MV-4-11 (cell line): ENCODE data around the gene E2F6.
A peak's percentile ranks its signal among the peaks of the same experiment; 100 is the strongest.

Experiments used
- DNase-seq: peaks from one replicate; lab custom pipeline; 2025; lab: John Stamatoyannopoulos, UW

E2F6 gene

GRCh38 chr2:11457935-11458334 lies 8.0 kb downstream of the E2F6 start:
- DNase-seq, result no peak

- peak; percentile 29 for DNase-seq
Measured at GRCh38 chr2:11456251-11456650, 9.7 kb downstream of the E2F6 start.

- no peak for DNase-seq
Measured at GRCh38 chr2:11454824-11455223, 11.1 kb downstream of the E2F6 start.

DNA sequence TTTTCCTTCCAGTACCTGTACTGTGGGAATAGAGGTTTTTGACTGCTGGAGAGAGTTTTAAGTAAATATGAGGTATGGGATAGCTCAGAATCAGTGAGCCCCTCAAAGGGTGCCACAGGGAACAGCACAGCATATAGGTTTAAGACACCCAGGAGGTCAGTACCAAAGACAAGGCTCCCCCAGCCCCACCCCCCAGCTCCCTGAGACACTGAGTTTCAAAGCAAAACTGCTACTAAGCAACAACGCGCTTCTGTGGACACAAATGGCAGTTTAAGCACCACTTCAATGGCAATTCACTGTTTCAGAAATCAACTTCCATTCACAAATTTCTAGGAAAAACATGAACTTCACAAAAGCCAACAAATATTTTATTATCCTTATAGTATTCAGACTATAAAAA lies 15.2 kb downstream of the E2F6 start:
- DNase-seq, result no peak

DNA sequence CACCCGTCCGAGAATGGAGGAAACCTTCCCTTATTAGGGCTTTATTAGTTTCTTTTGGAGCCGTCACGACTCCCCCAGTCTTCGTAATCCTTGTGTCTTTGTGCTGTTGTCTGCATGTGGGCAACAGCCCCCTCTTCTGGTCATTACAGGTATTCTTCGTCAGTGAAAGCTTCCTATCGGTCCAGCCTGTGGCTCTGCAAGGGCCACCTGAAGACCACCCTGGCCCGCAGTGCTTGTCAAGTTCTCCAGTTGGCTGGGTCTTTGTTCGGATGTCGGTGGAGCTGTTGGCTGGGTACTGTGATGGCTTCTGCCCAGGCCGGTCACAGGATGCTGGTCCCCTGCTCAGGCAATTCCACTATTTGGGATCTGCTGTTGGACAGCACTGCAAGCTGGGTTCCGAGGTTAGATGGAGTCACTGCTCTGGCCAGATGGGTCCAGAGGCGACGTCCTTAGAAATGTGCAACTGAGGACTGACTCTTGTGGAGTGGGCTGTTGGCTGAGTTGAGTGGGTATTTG lies 19.2 kb downstream of the E2F6 start:
- peak; percentile 2 for DNase-seq

GRCh38 chr2:11444737-11445136 lies 21.2 kb downstream of the E2F6 start:
- DNase-seq, result no peak

DNA sequence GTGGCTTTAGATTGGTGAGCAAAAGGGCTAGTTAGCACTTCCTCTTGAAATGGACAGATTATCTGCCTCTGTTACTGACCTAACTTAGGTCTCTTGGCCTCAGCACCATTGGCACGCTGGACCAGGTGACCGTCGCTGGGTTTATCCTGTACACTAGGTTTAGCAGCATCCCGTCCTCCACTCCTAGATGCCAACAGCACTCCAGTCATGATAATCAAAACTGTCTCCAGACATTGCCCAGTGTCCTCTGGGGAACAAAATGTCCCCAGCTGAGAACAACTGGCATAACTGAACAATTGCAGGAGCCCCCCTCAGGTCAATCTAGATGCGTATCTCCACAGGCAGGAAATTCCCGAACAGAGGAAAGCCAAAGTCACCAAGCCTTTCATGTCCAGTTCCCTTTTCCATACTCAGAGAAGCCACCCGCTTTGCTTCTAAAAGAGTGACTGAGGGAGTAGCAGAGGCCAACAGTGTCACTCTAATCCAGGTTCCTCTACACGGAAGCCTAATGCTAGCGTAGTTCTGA lies 27.3 kb downstream of the E2F6 start:
- no peak for DNase-seq

GRCh38 chr2:11437602-11438001 lies 28.4 kb downstream of the E2F6 start:
- no peak for DNase-seq

DNA sequence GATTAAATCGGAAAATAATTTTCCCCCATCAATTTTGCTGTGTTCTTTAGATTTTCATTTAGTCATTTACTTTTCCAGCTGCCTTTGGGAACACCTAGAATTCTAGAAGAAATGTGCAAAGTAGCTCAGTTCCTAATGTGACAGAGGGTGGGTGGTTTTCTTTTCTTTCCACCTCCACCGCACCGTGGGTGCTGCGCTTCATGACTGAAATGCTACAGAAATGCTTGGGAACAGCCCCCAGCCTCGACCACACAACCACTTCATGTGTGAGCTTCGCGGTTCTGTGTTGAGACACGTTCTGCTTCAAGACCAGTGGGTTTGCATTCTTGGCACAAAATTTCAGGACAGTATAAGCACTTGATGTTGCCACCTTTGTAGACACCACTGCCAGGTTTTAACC lies 30.9 kb downstream of the E2F6 start:
- no peak for DNase-seq

- DNase-seq, result no peak
Measured at GRCh38 chr2:11434443-11434842, 31.5 kb downstream of the E2F6 start.

- DNase-seq, result peak; percentile 80
Measured at GRCh38 chr2:11433822-11434221, 32.1 kb downstream of the E2F6 start.

- no peak for DNase-seq
Measured at GRCh38 chr2:11430729-11431128, 35.2 kb downstream of the E2F6 start.

GRCh38 chr2:11427224-11427623 lies 38.7 kb downstream of the E2F6 start:
- no peak for DNase-seq

DNA sequence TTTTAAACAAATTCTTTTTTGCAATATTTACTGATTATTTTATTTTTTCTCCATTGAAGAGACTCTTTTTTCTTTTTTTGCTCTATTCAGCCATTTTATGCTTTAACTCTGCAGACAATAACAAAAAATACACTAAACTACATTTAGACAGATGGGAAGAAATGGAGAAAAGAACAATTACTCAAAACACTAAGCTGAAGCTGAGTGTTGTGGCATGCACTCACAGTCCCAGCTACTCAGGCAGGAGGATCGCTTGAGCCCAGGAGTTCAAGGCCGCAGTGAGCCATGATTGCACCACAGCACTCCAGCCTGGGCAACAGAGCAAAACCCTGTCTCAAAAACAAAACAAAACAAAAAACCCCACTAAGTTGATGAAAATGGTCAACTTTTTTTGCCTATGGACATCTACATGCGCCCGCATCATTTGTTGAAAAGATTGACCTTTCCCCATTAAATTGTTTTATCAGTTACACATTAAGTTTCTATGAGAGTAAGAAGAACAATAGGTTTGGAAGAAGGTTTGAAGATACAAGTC lies 43.0 kb downstream of the E2F6 start:
- no peak for DNase-seq

GRCh38 chr2:11422491-11422865 lies 43.5 kb downstream of the E2F6 start:
- DNase-seq, result no peak

DNA sequence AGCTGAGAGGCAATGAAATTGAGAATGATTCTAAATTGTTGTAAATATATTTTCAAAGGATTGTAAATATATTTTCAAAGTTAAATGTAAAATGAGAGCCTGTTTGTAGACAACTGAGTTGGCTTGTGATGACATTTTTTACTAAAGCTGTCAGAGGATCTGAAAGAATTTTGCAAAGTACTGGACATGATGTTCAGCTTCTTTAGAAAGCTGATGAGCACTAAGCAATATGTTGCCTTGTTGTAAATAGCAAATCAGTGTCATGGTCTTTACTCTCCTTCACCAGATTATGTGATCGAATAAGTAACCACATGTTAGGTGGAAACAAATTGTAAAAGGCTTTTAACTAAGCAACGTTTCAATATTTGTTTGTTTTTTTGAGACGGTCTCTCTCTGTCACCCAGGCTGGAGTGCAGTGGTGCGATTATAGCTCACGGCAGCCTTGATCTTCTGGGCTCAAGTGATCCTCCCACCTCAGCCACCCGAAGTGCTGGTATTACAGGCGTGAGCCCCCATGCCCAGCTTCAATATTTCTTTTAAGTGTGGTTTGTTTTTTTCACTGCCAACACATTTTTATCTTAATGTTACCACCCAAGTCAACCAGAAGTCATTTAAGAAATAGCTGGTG lies 44.0 kb downstream of the E2F6 start:
- no peak for DNase-seq

GRCh38 chr2:11420671-11421070 lies 45.3 kb downstream of the E2F6 start:
- DNase-seq, result no peak

DNA sequence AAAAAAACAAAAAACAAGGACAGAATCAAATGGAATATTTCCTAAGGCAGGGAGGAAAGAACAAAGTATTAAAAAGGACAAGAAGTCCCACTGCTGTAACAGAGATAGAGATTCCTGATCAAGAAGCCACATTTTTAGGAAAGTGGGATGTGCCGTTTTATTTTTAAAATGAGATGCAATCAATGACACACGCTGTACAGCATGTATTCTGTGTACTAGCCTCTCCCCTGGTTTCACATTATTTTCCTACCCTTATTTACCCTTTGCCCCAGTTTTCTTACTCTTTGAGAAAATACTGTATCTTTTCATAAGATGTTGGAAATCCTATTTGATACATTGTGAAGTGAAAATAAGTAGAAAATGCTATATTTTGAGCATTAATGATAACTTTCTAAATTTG lies 45.8 kb downstream of the E2F6 start:
- DNase-seq, result no peak

DNA sequence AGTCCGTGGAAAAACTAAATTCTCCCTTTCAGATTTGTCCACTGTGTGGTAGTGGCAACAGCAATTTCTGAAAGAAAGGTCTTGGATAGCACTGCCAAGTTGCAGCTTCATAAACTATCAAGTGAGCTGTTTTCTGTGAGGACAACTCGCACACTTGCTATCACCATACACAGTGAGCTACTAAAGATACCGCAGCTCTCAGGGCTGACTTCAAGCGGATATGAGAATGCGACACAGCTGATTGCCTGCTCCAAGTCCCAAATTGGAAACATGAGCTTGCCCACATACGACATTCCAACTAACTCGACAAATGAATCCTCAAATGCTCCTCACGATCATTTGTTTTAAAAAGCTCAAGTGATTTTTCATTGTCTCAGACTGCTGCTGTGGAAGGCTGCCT lies 46.2 kb downstream of the E2F6 start:
- no peak for DNase-seq

DNA sequence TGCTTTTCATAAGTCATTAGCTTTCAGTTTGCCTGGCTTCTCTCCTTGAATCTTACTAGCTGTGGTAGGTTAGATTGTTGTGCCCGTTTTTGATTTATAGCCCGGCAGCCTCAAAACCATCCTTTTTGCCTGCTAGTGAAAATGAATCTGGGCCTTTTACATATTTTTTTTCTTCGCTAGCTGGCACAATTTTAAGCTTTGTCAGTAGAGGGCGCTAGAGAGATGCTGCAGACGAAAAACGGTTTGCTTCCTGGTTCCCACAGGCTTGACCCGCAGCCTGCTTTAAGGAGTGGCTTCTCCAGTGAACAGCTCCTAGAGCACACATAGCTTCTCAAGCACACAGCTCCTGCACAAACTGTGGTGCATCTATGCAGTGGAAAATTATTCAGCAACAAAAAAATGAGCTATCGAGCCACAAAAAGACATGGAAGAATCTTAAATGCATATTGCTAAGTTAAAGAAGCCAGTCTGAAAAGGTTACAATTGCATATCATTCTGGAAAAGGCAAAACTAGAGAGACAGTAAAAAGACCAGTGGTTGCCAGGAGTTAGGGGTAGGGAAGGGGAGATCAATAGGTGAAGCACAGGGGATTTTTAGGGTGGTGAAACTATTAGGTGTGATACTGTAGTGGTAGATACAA lies 47.9 kb downstream of the E2F6 start:
- peak; percentile 28 for DNase-seq

DNA sequence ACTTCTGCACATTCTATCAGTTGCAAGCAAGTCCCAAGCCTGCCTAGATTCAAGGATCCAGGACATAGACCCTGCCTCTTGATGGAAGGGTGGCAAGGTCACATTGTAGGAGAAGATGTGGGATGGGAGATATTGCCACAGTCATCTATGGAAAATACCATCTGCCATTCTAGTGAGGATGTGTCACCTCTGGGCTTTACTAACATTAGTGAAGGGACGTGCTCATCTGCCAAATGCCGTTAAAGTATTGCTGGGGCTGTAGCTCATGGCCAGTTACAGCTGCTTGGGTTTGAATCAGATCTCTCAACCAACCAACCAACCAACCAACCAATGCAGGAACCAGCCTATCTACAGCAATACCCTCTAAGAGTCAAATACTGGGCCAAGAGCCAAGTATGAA lies 49.0 kb downstream of the E2F6 start:
- DNase-seq, result no peak

DNA sequence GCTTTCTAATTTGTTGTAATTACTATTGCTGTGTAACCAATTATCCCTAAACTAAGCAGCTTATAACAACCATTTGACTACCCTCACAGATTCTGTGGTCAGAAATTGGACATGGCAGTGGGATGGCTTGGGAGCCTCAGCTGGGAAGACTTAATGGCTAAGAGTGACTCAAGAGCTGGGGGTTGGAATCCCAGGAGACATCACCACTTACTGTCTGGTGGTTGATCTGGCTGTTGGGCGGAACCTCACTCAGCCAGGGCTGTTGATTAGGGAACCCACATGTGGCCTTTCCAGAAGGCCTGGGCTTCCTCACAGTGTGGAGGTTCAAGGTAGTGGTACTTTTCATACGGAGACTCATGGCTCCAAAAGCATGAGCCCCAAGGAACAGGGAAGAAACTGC lies 49.8 kb downstream of the E2F6 start:
- DNase-seq, result no peak

- no peak for DNase-seq
Measured at GRCh38 chr2:11414372-11415124, 51.4 kb downstream of the E2F6 start.
